ENCODE measurements around the gene RARB. TPM values are rescaled to one million over a fixed set of nuclear protein-coding genes. Genes with fewer than 3 reads are reported as not detected.

Gene RARB
- total RNA-seq, 4 donors from 2014 or later = 13.1 to 45.8 (median 25.3) TPM

- ATAC-seq = no peak
- peak overlapping the region in 2 of 4 donors; percentile 11 to 17 for H3K27ac ChIP-seq
- no peaks in the 10 kb centered on the region for H3K9me3 ChIP-seq
- H3K36me3 ChIP-seq = no peaks in the 10 kb centered on the region
- no peaks in the 10 kb centered on the region for H3K27me3 ChIP-seq
- WGBS, 2 donors (ENCODE audit: low coverage in 1 of 2) = 42 to 53% methylated on average over 3 of the region's 3 CpGs
- TF ChIP-seq POLR2A (IDR thresholded peaks at IDR 0.05) (no peak), EP300 (IDR thresholded peaks at IDR 0.05) (no peak), POLR2AphosphoS5 (IDR thresholded peaks at IDR 0.05) (no peak), CTCF (IDR thresholded peaks at IDR 0.05) (no peak)
- peaks cover 2 to 46% (median 16%) of the 10 kb centered on the region in 3 donors for H3K4me1 ChIP-seq
- H3K4me3 ChIP-seq = no peak overlapping the region
Measured at GRCh38 chr3:25557694-25558093, 129.6 kb downstream of the RARB start.

GRCh38 chr3:25558121-25558520, 130.1 kb downstream of the RARB start:
- TF ChIP-seq CTCF (IDR thresholded peaks at IDR 0.05) (no peak), EP300 (IDR thresholded peaks at IDR 0.05) (no peak)
- Histone ChIP-seq H3K27me3 (no peaks in the 10 kb centered on the region), H3K9me3 (no peaks in the 10 kb centered on the region), H3K4me1 (peaks cover 2 to 46% (median 16%) of the 10 kb centered on the region in 3 donors), H3K4me3 (no peak overlapping the region), H3K27ac (peak overlapping the region in 2 of 4 donors; percentile 11 to 17), H3K36me3 (no peaks in the 10 kb centered on the region)
- no peak for ATAC-seq
- WGBS, 2 donors (ENCODE audit: low coverage in 1 of 2) = 46 to 51% methylated on average over 3 to 5 of the region's 5 CpGs

GRCh38 chr3:25558796-25559195, 130.7 kb downstream of the RARB start:
- Histone ChIP-seq H3K27ac (no peak overlapping the region), H3K9me3 (no peaks in the 10 kb centered on the region), H3K27me3 (no peaks in the 10 kb centered on the region), H3K4me1 (peaks cover 2 to 46% (median 16%) of the 10 kb centered on the region in 3 donors), H3K36me3 (no peaks in the 10 kb centered on the region), H3K4me3 (no peak overlapping the region)
- TF ChIP-seq POLR2A (IDR thresholded peaks at IDR 0.05) = no peak
- TF ChIP-seq EP300 (IDR thresholded peaks at IDR 0.05) = no peak
- WGBS, 2 donors (ENCODE audit: low coverage in 1 of 2) = 64 to 81% methylated on average over 5 to 6 of the region's 6 CpGs
- ATAC-seq = no peak

- H3K27ac ChIP-seq = no peak overlapping the region
- H3K36me3 ChIP-seq = no peaks in the 10 kb centered on the region
- no peaks in the 10 kb centered on the region for H3K9me3 ChIP-seq
- H3K4me3 ChIP-seq = no peak overlapping the region
- peaks cover 0 to 23% (median 2%) of the 10 kb centered on the region in 3 donors for H3K4me1 ChIP-seq
- WGBS, 2 donors (ENCODE audit: low coverage in 1 of 2) = 80 to 90% methylated on average over 1 of the region's 1 CpG
- TF ChIP-seq POLR2AphosphoS5 (IDR thresholded peaks at IDR 0.05) (no peak), CTCF (IDR thresholded peaks at IDR 0.05) (no peak), POLR2A (IDR thresholded peaks at IDR 0.05) (no peak), EP300 (IDR thresholded peaks at IDR 0.05) (no peak)
- no peaks in the 10 kb centered on the region for H3K27me3 ChIP-seq
- no peak for ATAC-seq
Measured at GRCh38 chr3:25563601-25564000, 135.5 kb downstream of the RARB start.

- Histone ChIP-seq H3K4me1 (peaks cover 0 to 21% (median 4%) of the 10 kb centered on the region in 3 donors), H3K27me3 (no peaks in the 10 kb centered on the region), H3K36me3 (no peaks in the 10 kb centered on the region), H3K4me3 (no peak overlapping the region), H3K9me3 (no peaks in the 10 kb centered on the region), H3K27ac (no peak overlapping the region)
- WGBS, 2 donors (ENCODE audit: low coverage in 1 of 2) = 96 to 98% methylated on average over 4 of the region's 4 CpGs
- TF ChIP-seq POLR2AphosphoS5 (IDR thresholded peaks at IDR 0.05) (no peak), EP300 (IDR thresholded peaks at IDR 0.05) (no peak), CTCF (IDR thresholded peaks at IDR 0.05) (no peak), POLR2A (IDR thresholded peaks at IDR 0.05) (no peak)
- no peak for ATAC-seq
Measured at GRCh38 chr3:25564075-25564474, 136.0 kb downstream of the RARB start.
